Activated CD8-positive, alpha-beta memory T cell treated with anti-CD3 and anti-CD28 coated beads, Interleukin-2, amount 10 ng/mL, durations not matched to agents 7 days and 5 days (primary cell): ENCODE data around the gene S100A7A. TPM values are rescaled to one million over a fixed set of nuclear protein-coding genes. Genes with fewer than 3 reads are reported as not detected.

ENCODE experiments used
- ATAC-seq: fragments of 150-1000 bp; cut with Tn5 transposase; one replicate; pipeline ENCODE4 v1.10.0; 2021; ENCODE audit warnings: moderate library complexity
- CTCF ChIA-PET: fragments of 350-600 bp; sonication (Branson Sonifier 250); formaldehyde crosslinking; loops from one replicate; lab custom pipeline; 2021; ENCODE audit warnings: antibody characterized with exemption; lab: Charles Lee
- DNase-seq: peaks from one replicate; pipeline ENCODE4 v3.0.0-alpha.2; 2020
- H3K27ac Mint-ChIP-seq: one replicate; pipeline ENCODE4 v1.8.0; 2021; ENCODE audit warnings: mild to moderate bottlenecking, mixed read lengths
- H3K27me3 Mint-ChIP-seq: one replicate; pipeline ENCODE4 v1.8.0; 2021; ENCODE audit warnings: mixed read lengths
- H3K36me3 Mint-ChIP-seq: one replicate; pipeline ENCODE4 v1.8.0; 2021; ENCODE audit warnings: mild to moderate bottlenecking, mixed read lengths
- H3K4me1 Mint-ChIP-seq: one replicate; pipeline ENCODE4 v1.8.0; 2021; ENCODE audit warnings: mixed read lengths
- H3K4me3 Mint-ChIP-seq: one replicate; pipeline ENCODE4 v1.8.0; 2021; ENCODE audit warnings: mild to moderate bottlenecking, moderate library complexity, mixed read lengths
- H3K9me3 Mint-ChIP-seq: one replicate; pipeline ENCODE4 v1.8.0; 2022; ENCODE audit warnings: low read depth, mixed read lengths
- total RNA-seq, 2 experiments: library from RNA; stranded (reverse); gene quantifications; one replicate each; pipeline ENCODE4 v1.2.3, GENCODE V29; 2021

Gene S100A7A
- total RNA-seq, 2 experiments from 2014 or later = not detected

DNA sequence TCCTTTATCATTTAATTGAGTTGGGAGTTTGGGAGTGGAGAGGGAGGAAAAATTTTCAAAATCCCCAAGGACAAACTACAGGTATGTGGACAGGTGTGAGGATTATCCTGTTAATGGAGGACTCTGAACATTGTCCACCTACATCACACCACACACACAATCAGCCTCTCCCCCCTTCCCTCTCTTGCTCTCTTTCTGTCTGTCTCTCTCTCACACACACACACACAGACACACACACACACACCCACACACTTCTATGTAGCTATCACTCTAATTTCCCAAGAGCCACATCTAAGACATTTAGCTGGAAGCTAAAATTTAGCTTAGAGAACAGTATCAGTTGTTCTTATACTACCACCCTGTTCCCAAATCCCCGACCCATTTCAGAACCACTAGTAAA, 26.9 kb upstream of the S100A7A start:
- DNase-seq = no peak
- peaks cover 18% of the 10 kb centered on the region for H3K27me3 Mint-ChIP-seq
- no peak for ATAC-seq
- no peaks in the 10 kb centered on the region for H3K36me3 Mint-ChIP-seq
- H3K4me3 Mint-ChIP-seq = no peak overlapping the region
- CTCF ChIA-PET = no interaction called here
- H3K27ac Mint-ChIP-seq = no peak overlapping the region
- peaks cover 10% of the 10 kb centered on the region for H3K4me1 Mint-ChIP-seq
- H3K9me3 Mint-ChIP-seq = no peaks in the 10 kb centered on the region

DNA sequence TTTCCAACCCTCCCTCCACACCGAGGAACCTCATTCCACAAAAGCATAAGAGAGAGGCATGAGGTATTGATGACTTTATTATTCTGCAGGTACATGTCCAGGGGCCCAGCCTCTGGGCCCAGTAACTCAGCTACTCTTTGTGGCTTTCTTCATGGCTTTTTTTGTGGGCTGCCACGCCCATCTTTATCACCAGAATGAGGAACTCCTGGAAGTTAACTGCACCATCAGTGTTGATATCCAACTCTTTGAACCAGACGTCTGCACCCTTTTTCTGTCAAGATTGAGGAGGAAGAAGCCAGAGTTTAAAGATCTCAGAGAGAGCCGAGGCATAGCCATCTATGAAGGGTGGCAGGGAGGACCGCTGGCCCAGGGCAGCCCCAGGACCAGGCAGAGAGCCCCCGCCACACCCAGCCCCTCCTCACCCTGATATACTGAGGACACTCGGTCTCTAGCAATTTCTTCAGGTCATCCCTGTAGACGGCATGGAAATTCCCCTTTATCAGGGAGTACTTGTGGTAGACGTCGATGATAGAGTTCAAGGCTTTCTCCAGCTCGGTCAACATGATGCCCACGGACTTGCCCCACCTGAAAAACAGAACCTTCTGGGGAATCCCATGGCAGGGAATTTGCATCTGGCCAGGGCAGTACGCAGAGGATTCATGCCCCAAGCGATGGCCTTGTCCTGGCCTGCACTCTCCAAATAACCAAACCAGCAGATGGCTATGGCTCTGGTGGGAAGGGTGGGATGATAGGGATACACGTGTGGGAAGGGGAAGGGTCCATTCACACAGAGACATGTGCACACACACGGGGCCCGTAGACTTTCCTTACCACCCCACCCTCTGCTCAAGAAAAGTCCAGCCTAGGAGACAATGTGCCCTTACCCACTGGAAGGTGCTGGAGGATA, 26.1 kb upstream of the S100A7A start:
- Mint-ChIP-seq H3K27ac (no peak overlapping the region), H3K9me3 (no peaks in the 10 kb centered on the region), H3K4me3 (no peak overlapping the region), H3K27me3 (peaks cover 12% of the 10 kb centered on the region), H3K4me1 (peaks cover 10% of the 10 kb centered on the region), H3K36me3 (no peaks in the 10 kb centered on the region)
- CTCF ChIA-PET = no interaction called here
- no peak for DNase-seq
- ATAC-seq = no peak

DNA sequence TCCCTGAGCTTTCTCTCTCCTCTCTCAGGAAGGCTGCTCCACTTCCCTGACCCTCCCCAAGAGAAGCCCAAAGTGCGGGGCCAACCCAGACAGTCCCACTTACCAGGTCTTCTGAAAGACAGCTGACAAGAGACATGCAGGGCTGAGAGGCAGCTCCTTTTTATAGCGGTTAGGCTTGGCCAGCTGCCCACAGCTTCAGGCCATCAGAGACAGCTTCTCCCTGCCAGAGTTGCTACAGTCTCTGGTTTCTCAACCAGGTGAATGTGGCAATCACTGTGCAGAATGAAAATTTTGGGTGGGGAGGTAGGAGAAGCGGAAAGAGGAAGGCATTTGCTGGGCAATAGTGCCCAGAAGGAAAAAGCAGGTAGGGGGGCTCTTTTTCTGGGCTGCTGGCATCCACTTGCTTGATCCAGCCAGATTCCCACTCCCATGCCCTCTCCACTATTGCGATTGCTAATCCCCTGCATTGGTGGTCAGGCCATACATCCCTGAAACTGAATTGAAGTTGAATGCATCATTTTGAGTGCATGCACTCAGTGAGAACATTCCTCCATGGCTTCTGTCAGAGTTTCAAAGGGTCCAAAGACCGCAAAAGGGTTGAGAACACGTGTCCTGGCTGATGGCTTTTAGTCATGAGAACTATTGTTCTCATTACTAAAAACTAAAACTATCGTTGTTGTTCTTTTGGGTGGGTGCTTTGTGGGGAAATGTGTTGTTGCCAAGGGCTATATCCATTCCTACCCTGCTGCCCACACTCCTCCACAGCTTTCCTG, 25.2 kb upstream of the S100A7A start, which contains the start of gene S100A8:
Gene S100A8 (minus strand): TSS at position 136 of the 773 bp plus-strand sequence. CDS start 538 bp downstream, outside the sequence.
- Mint-ChIP-seq H3K36me3 (no peaks in the 10 kb centered on the region), H3K4me1 (peaks cover 7% of the 10 kb centered on the region), H3K27ac (no peak within 1 kb of the TSS), H3K9me3 (no peaks in the 10 kb centered on the region), H3K27me3 (peaks cover 12% of the 10 kb centered on the region), H3K4me3 (no peak within 1 kb of the TSS)
- ATAC-seq (no peak), DNase-seq (no peak)
- CTCF ChIA-PET = no interaction called here

DNA sequence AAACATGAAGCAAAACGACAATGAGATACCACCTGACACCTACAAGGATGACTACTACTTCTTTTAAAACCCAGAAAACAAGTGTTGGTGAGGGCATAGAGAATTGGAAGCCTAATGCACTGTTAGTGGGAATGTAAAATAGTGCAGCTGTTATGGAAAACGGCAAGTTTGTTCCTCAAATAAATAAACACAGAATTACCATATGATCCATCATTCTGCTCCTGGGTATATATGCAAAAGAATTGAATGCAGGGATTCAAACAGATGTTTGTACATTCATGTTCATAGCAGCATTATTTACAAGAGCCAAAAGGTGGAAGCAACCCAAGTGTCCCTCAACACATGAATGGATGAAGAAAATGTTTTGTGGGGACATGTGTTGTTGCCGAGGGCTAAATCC, 24.1 kb upstream of the S100A7A start:
- H3K27me3 Mint-ChIP-seq = peaks cover 12% of the 10 kb centered on the region
- CTCF ChIA-PET = interaction anchor here (1.1 kb wide), 1 partner anchor 102 kb away, joined by 3 read pairs; no protein-coding TSS in a partner anchor
- no peak for ATAC-seq
- no peak for DNase-seq
- no peak overlapping the region for H3K27ac Mint-ChIP-seq
- no peaks in the 10 kb centered on the region for H3K4me1 Mint-ChIP-seq
- H3K36me3 Mint-ChIP-seq = no peaks in the 10 kb centered on the region
- H3K4me3 Mint-ChIP-seq = no peak overlapping the region
- H3K9me3 Mint-ChIP-seq = no peaks in the 10 kb centered on the region

DNA sequence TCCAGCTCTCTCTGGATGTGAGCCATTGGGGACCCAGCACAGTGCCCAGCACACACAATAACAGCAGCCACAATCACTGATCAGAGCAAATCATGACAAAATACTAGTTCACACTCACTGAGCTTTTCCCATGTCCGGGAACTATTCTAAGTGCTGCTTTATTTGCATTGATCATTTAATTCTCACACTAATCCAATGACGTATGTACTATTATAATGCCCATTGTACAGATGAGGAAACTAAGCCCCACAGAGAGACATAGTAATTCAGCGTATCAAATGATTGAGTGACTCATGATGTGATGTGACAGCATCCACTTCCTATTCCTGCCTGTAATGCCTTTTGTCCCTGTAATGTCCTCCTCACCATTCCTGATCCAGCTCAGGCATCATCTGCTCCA, 23.5 kb upstream of the S100A7A start:
- DNase-seq (no peak), ATAC-seq (no peak)
- Mint-ChIP-seq H3K36me3 (no peaks in the 10 kb centered on the region), H3K4me3 (no peak overlapping the region), H3K4me1 (no peaks in the 10 kb centered on the region), H3K27me3 (peaks cover 12% of the 10 kb centered on the region), H3K9me3 (no peaks in the 10 kb centered on the region), H3K27ac (no peak overlapping the region)
- CTCF ChIA-PET = interaction anchor here (1.1 kb wide), 1 partner anchor 102 kb away, joined by 3 read pairs; no protein-coding TSS in a partner anchor

DNA sequence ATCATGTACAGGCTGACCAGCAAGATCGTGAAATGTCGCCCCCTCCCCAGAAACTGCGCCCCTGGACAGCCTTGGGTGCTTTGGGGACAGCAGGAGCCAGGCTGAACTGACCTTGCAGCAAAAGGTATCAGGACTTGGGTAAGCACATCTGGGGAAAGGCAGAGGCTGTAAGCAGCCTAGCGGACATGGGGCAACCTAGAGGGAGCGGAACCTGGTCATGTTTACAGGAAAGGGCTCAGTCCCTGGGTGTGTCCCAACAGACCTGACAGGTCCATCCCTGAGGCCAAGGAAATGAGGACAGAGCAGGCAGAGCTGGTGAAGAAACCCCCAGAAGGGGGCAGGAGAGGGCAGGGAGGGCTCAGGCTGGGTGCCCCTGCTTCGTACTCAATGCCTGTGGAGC, 22.4 kb upstream of the S100A7A start:
- no peak overlapping the region for H3K27ac Mint-ChIP-seq
- CTCF ChIA-PET = no interaction called here
- H3K27me3 Mint-ChIP-seq = peaks cover 12% of the 10 kb centered on the region
- no peaks in the 10 kb centered on the region for H3K36me3 Mint-ChIP-seq
- H3K4me3 Mint-ChIP-seq = no peak overlapping the region
- no peak for DNase-seq
- H3K9me3 Mint-ChIP-seq = no peaks in the 10 kb centered on the region
- no peaks in the 10 kb centered on the region for H3K4me1 Mint-ChIP-seq
- no peak for ATAC-seq

DNA sequence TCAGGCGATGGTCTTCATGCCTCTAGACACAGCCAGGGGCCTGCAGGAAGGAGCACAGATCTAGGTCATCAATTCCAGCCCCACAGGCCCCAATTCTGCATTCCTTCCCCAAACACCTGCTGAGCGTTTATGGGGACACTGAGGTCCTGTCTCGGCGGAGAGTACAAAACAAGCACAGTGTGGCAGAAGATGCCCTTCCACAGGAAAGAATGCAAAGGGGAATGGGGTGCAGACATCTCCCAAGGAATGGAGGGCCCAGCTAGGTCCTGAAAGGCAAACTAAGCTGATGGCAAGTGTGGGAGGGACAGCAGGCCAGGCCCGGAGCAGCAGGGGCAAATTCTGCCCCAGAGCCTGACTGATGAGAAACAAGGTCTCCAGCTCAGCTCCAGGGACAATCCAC, 21.9 kb upstream of the S100A7A start:
- Mint-ChIP-seq H3K9me3 (no peaks in the 10 kb centered on the region), H3K27me3 (peaks cover 10% of the 10 kb centered on the region), H3K27ac (no peak overlapping the region), H3K4me3 (no peak overlapping the region), H3K36me3 (no peaks in the 10 kb centered on the region), H3K4me1 (no peaks in the 10 kb centered on the region)
- no peak for ATAC-seq
- no peak for DNase-seq
- CTCF ChIA-PET = no interaction called here

DNA sequence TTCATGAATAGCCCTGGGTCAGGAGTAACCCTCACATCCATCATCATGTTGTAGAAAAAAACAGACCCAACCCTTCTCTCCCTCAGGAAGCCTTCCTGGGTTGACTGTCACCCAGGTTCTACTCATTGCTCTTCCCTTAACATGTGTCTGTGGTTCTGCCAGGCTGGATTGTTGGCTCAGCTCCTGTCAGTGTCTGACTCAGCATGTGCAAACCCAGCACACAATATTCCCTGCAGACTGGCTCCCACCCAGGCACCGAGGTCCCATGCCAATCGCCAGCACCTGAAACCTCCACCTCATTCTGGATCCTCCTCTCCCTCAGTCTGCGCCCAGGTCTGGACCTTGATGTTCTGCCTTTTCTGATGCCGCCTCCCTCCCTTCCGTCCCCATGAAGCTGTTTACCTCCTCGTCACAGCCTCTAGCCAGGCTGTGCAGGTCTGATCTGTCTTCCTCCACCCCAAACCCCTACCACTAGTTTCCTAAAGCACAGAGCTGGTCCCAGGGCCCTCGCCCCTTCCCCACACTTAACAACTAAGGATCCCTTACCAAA, 21.1 kb upstream of the S100A7A start:
- Mint-ChIP-seq H3K4me1 (no peaks in the 10 kb centered on the region), H3K27me3 (peaks cover 8% of the 10 kb centered on the region)
- CTCF ChIA-PET = no interaction called here

DNA sequence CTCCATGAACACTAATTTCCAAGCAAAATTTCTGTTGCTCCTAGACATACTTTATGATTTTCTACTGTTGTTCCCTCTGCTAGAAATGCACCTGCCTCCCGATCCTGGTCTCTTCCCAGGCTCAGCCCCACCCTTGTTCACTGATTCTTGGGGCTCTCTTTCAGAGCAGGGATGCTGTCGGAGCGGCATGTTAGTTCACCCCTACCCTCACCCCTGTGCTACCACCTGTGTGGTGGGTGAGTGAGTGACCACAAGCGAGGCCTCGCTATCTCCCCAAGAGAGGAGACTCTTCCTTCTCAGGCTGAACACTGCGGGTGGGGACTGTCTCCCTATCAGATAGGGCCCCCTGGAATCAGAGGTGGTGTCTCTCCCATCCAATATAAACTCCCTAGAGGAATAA, 20.5 kb upstream of the S100A7A start:
- H3K4me3 Mint-ChIP-seq = no peak overlapping the region
- no peaks in the 10 kb centered on the region for H3K36me3 Mint-ChIP-seq
- no peak overlapping the region for H3K27ac Mint-ChIP-seq
- peaks cover 8% of the 10 kb centered on the region for H3K27me3 Mint-ChIP-seq
- DNase-seq = no peak
- no peaks in the 10 kb centered on the region for H3K4me1 Mint-ChIP-seq
- no peak for ATAC-seq
- no peaks in the 10 kb centered on the region for H3K9me3 Mint-ChIP-seq
- CTCF ChIA-PET = no interaction called here

More for the DNA sequence above, 21.1 kb upstream of the S100A7A start:
- Mint-ChIP-seq H3K9me3 (no peaks in the 10 kb centered on the region), H3K36me3 (no peaks in the 10 kb centered on the region), H3K27ac (no peak overlapping the region), H3K4me3 (no peak overlapping the region)
- ATAC-seq (no peak), DNase-seq (no peak)

DNA sequence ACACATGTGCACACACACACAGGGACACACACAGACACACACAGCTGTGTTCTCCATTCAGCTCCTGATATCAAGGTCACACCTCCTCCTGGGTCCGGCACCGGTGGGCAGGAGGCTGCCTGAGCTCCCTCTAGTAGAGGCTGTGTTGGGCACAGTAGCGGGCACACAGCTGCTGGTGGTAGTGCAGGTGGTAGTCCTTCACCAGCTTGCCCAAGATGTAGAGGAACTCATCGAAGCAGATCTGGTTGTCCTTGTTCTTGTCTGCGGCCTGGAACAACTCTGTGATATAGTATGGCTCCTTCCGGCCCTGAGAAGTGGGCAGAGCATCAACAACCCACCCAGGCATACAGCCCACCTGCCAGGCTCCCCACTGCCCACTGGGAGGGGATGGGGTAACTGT, 19.9 kb upstream of the S100A7A start:
- H3K27me3 Mint-ChIP-seq = peaks cover 10% of the 10 kb centered on the region
- H3K4me1 Mint-ChIP-seq = no peaks in the 10 kb centered on the region
- DNase-seq = no peak
- CTCF ChIA-PET = no interaction called here
- no peak overlapping the region for H3K27ac Mint-ChIP-seq
- no peaks in the 10 kb centered on the region for H3K9me3 Mint-ChIP-seq
- H3K36me3 Mint-ChIP-seq = no peaks in the 10 kb centered on the region
- H3K4me3 Mint-ChIP-seq = no peak overlapping the region
- no peak for ATAC-seq

DNA sequence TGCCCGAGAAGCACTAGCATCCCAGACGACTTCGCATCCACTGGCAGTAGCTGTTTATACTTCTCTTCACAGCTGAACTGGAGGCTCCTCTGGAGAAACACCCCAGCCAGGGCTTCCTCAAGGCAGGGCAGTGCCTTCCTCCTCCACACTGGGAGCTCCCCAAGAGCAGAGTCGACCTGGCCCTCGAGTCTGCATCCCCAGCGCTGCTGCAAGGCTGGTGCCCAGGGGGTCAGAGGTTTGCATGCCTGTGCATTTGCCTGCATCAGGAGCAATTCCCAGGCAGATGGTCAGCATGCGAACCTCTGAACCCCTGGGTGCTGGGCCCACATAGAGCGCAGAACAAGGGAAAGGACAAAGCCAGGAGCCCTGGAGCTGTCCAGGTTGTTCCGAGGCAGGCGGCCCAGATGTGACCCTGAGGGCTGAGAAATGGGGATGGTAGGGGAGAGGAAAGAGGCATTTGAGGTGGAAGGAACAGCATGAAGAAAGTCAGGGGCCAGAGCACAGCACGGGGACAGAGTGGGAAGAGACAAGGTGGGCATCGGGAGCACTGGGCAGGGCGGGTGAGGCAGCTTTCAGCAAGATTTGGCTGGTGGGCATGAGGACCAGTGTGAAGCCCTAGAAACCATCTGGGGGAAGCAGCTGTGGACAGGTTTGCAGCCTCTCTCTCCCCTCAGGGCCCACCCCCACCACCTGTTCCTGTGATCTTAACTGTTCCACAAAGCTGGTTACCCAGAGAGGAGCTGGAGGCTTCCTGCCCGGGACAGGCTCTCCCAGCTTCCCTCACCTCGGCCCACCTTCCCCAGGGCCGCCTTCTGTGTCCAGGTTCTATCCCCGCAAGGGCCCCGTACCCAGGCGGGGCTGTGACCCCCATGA, 19.0 kb upstream of the S100A7A start:
- ATAC-seq = no peak
- no peak overlapping the region for H3K27ac Mint-ChIP-seq
- CTCF ChIA-PET = no interaction called here

DNA sequence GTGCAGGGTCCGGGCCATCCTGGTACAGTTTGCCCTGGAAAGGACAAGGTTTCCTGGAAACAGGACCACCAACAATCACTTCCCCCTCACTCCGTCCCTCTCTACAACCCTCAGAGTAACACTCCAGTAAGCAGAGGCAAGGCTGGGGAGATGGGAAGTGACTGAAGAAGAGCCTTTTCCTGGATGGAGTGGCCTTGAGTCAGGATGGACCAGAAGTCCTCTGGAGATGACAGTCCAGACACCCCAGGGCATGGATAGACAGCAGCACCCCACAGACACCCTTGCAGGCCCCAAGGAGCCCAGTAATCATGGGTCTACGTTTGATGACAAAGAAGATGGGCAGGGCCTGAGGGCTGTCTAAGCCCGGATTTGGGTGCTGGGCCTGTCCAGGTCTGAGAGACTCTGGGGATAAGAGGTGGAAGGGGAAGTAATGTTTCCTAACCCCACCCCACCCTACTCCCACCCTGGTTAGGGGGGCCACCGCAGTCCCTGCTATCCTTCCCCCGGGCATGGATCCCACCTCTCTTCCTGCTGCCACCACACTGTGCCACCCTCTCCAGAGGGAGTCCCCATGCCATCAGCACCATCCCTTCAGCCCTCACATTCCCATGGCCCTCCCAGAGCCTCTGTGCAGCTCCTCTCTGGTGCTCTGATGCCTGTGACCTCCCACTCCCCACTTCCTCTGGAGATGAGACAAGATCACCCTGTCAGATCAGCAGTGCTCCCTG, 18.2 kb upstream of the S100A7A start:
- Mint-ChIP-seq H3K27ac (no peak overlapping the region), H3K9me3 (no peaks in the 10 kb centered on the region), H3K4me3 (no peak overlapping the region), H3K4me1 (no peaks in the 10 kb centered on the region), H3K27me3 (peaks cover 7% of the 10 kb centered on the region), H3K36me3 (no peaks in the 10 kb centered on the region)
- no peak for ATAC-seq
- CTCF ChIA-PET = no interaction called here
- no peak for DNase-seq

More for the DNA sequence above, 19.0 kb upstream of the S100A7A start:
- Mint-ChIP-seq H3K4me3 (no peak overlapping the region), H3K27me3 (peaks cover 9% of the 10 kb centered on the region), H3K36me3 (no peaks in the 10 kb centered on the region), H3K9me3 (no peaks in the 10 kb centered on the region), H3K4me1 (no peaks in the 10 kb centered on the region)
- DNase-seq = no peak
